ENCODE results near the gene RNF152.

GRCh38 chr18:61891271-61891670 is 1.5 kb downstream of the RNF152 start:
- no peak for TF ChIP-seq POLR2A (IDR thresholded peaks at IDR 0.05)
- TF ChIP-seq, protein P1, sequence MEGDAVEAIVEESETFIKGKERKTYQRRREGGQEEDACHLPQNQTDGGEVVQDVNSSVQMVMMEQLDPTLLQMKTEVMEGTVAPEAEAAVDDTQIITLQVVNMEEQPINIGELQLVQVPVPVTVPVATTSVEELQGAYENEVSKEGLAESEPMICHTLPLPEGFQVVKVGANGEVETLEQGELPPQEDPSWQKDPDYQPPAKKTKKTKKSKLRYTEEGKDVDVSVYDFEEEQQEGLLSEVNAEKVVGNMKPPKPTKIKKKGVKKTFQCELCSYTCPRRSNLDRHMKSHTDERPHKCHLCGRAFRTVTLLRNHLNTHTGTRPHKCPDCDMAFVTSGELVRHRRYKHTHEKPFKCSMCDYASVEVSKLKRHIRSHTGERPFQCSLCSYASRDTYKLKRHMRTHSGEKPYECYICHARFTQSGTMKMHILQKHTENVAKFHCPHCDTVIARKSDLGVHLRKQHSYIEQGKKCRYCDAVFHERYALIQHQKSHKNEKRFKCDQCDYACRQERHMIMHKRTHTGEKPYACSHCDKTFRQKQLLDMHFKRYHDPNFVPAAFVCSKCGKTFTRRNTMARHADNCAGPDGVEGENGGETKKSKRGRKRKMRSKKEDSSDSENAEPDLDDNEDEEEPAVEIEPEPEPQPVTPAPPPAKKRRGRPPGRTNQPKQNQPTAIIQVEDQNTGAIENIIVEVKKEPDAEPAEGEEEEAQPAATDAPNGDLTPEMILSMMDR (IDR thresholded peaks at IDR 0.05), result no peak
- TF ChIP-seq EP300 (IDR thresholded peaks at IDR 0.05), result no peak
- no peak for TF ChIP-seq POLR2AphosphoS5 (IDR thresholded peaks at IDR 0.05)
